B cell (primary cell): ENCODE results near the gene ABCG5.

Experiments used
- CTCF ChIP-seq: fragments of 200-600 bp; IDR thresholded peaks from one replicate; pipeline ENCODE4 v1.8.0; 2022; ENCODE audit warnings: antibody characterized with exemption, mild to moderate bottlenecking
- EZH2 ChIP-seq: IDR thresholded peaks from 2 replicates; pipeline ENCODE4 v1.6.1; 2012; ENCODE audit warnings: borderline replicate concordance, low read depth, mild to moderate bottlenecking, moderate library complexity, low read length; ENCODE audit not compliant: insufficient read depth, poor library complexity, severe bottlenecking

- TF ChIP-seq EZH2: no peak
- no peak for TF ChIP-seq CTCF
Observed at GRCh38 chr2:43806719-43807031, 32.0 kb downstream of the ABCG5 start.
